Measurements from ENCODE around the gene DHDH. TPM values are rescaled to one million over a fixed set of nuclear protein-coding genes. Genes with fewer than 3 reads are reported as not detected.

Gene DHDH
- total and polyA plus RNA-seq, 2 donors, result 0.28 to 1.0 TPM

GRCh38 chr19:48953141-48953540 is 19.6 kb downstream of the DHDH start:
- Histone ChIP-seq H3K4me3 (ENCODE audit: low read length in 2 of 2) (no peak overlapping the region), H3K36me3 (ENCODE audit: control insufficient read depth in 2 of 2, insufficient read depth in 2 of 2, low read length in 1 of 2) (peaks cover 10 to 15% of the 10 kb centered on the region in 2 donors), H3K9me3 (ENCODE audit: control insufficient read depth in 2 of 2, insufficient read depth in 1 of 2, low read length in 1 of 2) (peaks cover 0 to 2% of the 10 kb centered on the region in 2 donors), H3K27ac (ENCODE audit: low read depth in 1 of 2, low read length in 1 of 2) (no peak overlapping the region), H3K27me3 (ENCODE audit: control insufficient read depth in 2 of 2, insufficient read depth in 1 of 2, low read length in 1 of 2) (no peaks in the 10 kb centered on the region), H3K4me1 (ENCODE audit: control insufficient read depth in 2 of 2, insufficient read depth in 2 of 2, low read length in 2 of 2) (peaks cover 17 to 20% of the 10 kb centered on the region in 2 donors)
- WGBS, result 90% methylated on average over 4 of the region's 4 CpGs
- no peak for DNase-seq (ENCODE audit: low read depth in 6 of 9, low spot score in 9 of 9)

DNA sequence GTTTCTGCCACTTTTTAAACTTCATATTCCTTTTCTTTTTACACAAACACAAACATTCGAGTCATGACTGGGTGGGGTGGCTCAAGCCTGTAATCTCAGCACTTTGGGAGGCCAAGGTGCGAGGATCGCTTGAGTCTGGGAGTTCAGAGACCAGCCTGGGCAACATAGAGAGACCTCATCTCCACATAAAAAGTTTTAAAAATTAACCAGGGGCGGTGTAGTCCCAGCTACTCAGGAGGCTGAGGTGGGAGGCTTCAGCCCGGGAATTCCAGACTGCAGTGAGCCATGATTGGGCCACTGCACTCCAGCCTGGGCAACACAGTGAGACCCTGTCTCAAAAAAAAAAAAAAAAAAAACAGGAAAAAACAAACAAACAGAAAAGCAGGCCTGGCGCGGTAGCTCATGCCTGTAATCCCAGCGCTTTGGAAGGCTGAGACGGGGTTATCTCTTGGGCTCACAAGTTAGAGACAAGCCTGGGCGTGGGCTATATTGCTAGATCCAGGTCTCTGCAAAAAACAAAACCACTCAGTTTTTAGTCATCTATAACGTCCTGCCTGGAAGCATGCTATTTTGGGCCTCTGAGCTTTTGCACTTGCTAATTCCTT is 20.6 kb downstream of the DHDH start:
- H3K4me3 ChIP-seq (ENCODE audit: low read length in 2 of 2), result peak overlapping the region; percentile 83 to 96
- no peak for DNase-seq (ENCODE audit: low read depth in 6 of 9, low spot score in 9 of 9)
- no peaks in the 10 kb centered on the region for H3K27me3 ChIP-seq (ENCODE audit: control insufficient read depth in 2 of 2, insufficient read depth in 1 of 2, low read length in 1 of 2)
- peaks cover 10 to 15% of the 10 kb centered on the region in 2 donors for H3K36me3 ChIP-seq (ENCODE audit: control insufficient read depth in 2 of 2, insufficient read depth in 2 of 2, low read length in 1 of 2)
- no peaks in the 10 kb centered on the region for H3K9me3 ChIP-seq (ENCODE audit: control insufficient read depth in 2 of 2, insufficient read depth in 1 of 2, low read length in 1 of 2)
- WGBS, result 79% methylated on average over 11 of the region's 11 CpGs
- H3K4me1 ChIP-seq (ENCODE audit: control insufficient read depth in 2 of 2, insufficient read depth in 2 of 2, low read length in 2 of 2), result peaks cover 17 to 20% of the 10 kb centered on the region in 2 donors
- peak overlapping the region; percentile 58 to 64 for H3K27ac ChIP-seq (ENCODE audit: low read depth in 1 of 2, low read length in 1 of 2)

- Histone ChIP-seq H3K27ac (ENCODE audit: low read depth in 1 of 2, low read length in 1 of 2) (peak within 1 kb of the TSS; percentile 64 to 86), H3K9me3 (ENCODE audit: control insufficient read depth in 2 of 2, insufficient read depth in 1 of 2, low read length in 1 of 2) (no peaks in the 10 kb centered on the region), H3K4me1 (ENCODE audit: control insufficient read depth in 2 of 2, insufficient read depth in 2 of 2, low read length in 2 of 2) (peaks cover 20 to 21% of the 10 kb centered on the region in 2 donors), H3K27me3 (ENCODE audit: control insufficient read depth in 2 of 2, insufficient read depth in 1 of 2, low read length in 1 of 2) (no peaks in the 10 kb centered on the region), H3K36me3 (ENCODE audit: control insufficient read depth in 2 of 2, insufficient read depth in 2 of 2, low read length in 1 of 2) (peaks cover 10 to 15% of the 10 kb centered on the region in 2 donors), H3K4me3 (ENCODE audit: low read length in 2 of 2) (peak within 1 kb of the TSS; percentile 83 to 96)
- WGBS, result under 1% methylated on average over 71 of the region's 71 CpGs
- DNase-seq (ENCODE audit: low read depth in 6 of 9, low spot score in 9 of 9), result peak; percentile 63 to 91 (median 82)
These were observed 21.3 kb downstream of the DHDH start, which contains the start of gene BAX for GRCh38 chr19:48954595-48955307. Gene BAX, plus strand, starts transcription at chr19:48954875. Its CDS starts 54 bp downstream, at chr19:48954929.

DNA sequence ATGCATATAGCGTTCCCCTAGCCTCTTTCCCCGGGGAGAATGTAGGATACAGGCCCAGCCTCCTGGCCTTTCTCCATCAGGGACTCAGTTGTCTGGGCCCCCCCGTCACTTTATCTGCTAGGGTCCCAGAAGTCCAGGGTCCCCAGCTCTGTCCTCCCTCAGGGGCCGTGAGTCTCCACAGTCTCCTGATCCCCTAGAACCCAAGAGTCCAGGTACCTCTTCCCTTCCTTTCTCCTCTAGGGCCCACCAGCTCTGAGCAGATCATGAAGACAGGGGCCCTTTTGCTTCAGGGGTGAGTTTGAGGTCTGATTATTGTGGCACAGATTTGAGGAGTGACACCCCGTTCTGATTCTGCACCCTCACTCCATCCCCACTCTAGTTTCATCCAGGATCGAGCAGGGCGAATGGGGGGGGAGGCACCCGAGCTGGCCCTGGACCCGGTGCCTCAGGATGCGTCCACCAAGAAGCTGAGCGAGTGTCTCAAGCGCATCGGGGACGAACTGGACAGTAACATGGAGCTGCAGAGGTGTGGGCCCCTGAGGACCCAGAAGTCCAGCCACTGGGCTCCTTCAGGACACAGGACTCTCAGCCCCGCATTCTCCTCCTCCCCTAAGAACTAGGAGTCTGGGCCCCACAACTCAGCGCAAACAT is 21.9 kb downstream of the DHDH start:
- peak overlapping the region; percentile 83 to 96 for H3K4me3 ChIP-seq (ENCODE audit: low read length in 2 of 2)

GRCh38 chr19:48958006-48958405 is 24.5 kb downstream of the DHDH start:
- Histone ChIP-seq H3K4me3 (ENCODE audit: low read length in 2 of 2) (no peak overlapping the region), H3K27me3 (ENCODE audit: control insufficient read depth in 2 of 2, insufficient read depth in 1 of 2, low read length in 1 of 2) (no peaks in the 10 kb centered on the region), H3K9me3 (ENCODE audit: control insufficient read depth in 2 of 2, insufficient read depth in 1 of 2, low read length in 1 of 2) (no peaks in the 10 kb centered on the region), H3K27ac (ENCODE audit: low read depth in 1 of 2, low read length in 1 of 2) (no peak overlapping the region), H3K36me3 (ENCODE audit: control insufficient read depth in 2 of 2, insufficient read depth in 2 of 2, low read length in 1 of 2) (peaks cover 13 to 21% of the 10 kb centered on the region in 2 donors), H3K4me1 (ENCODE audit: control insufficient read depth in 2 of 2, insufficient read depth in 2 of 2, low read length in 2 of 2) (peaks cover 27 to 39% of the 10 kb centered on the region in 2 donors)
- no peak for DNase-seq (ENCODE audit: low read depth in 6 of 9, low spot score in 9 of 9)
- WGBS, result 98% methylated on average over 8 of the region's 8 CpGs

More for the DNA sequence above, 21.9 kb downstream of the DHDH start:
- Histone ChIP-seq H3K27ac (ENCODE audit: low read depth in 1 of 2, low read length in 1 of 2) (peak overlapping the region in 1 of 2 donors; percentile 86), H3K9me3 (ENCODE audit: control insufficient read depth in 2 of 2, insufficient read depth in 1 of 2, low read length in 1 of 2) (no peaks in the 10 kb centered on the region), H3K36me3 (ENCODE audit: control insufficient read depth in 2 of 2, insufficient read depth in 2 of 2, low read length in 1 of 2) (peaks cover 10 to 15% of the 10 kb centered on the region in 2 donors), H3K27me3 (ENCODE audit: control insufficient read depth in 2 of 2, insufficient read depth in 1 of 2, low read length in 1 of 2) (no peaks in the 10 kb centered on the region), H3K4me1 (ENCODE audit: control insufficient read depth in 2 of 2, insufficient read depth in 2 of 2, low read length in 2 of 2) (peaks cover 22 to 25% of the 10 kb centered on the region in 2 donors)
- WGBS, result 69% methylated on average over 16 of the region's 16 CpGs
- DNase-seq (ENCODE audit: low read depth in 6 of 9, low spot score in 9 of 9), result no peak

DNA sequence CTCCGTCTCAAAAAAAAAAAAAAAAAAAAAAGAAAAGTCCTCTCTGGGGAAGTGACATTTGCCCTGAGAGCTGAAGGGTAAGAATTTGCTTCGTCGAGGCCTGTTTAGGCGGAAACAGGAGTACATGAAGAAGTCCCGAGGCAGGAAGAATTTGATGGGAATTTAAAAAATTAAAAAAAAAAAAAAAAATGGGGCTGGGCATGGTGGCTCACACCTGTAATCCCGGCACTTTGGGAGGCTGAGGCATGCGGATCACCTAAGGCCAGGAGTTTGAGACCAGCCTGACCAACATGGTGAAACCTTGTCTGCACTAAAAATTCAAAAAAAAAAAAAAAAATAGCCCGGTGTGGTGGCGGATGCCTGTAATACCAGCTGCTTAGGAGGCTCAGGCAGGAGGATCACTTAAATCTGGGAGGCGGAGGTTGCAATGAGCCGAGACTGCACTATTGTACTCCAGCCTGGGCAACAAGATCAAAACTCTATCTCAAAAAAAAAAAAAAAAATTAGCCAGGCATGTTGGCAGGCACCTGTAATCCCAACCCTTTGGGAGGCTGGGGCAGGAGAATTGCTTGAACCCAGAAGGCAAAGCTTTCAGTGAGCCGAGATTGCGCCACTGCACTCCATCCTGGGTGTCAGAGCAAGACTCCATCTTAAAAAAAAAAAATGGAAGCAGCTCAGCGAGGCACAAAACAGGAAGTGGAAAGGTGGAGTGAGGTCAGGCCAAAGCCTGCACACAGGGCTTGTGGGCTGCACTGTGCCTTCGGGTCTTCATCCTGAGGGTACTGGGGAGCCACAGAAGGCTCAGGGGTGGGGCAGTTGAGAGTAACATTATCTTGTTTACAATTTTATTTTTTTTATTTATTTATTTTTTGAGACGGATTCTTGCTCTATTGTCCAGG is 26.1 kb downstream of the DHDH start:
- WGBS, result 82% methylated on average over 16 of the region's 16 CpGs
- H3K27me3 ChIP-seq (ENCODE audit: control insufficient read depth in 2 of 2, insufficient read depth in 1 of 2, low read length in 1 of 2), result no peaks in the 10 kb centered on the region
- H3K27ac ChIP-seq (ENCODE audit: low read depth in 1 of 2, low read length in 1 of 2), result peak overlapping the region in 1 of 2 donors; percentile 46
- peak in 1 of 9 donors; percentile 31 for DNase-seq (ENCODE audit: low read depth in 6 of 9, low spot score in 9 of 9)
- no peaks in the 10 kb centered on the region for H3K9me3 ChIP-seq (ENCODE audit: control insufficient read depth in 2 of 2, insufficient read depth in 1 of 2, low read length in 1 of 2)
- H3K4me3 ChIP-seq (ENCODE audit: low read length in 2 of 2), result no peak overlapping the region
- peaks cover 36 to 47% of the 10 kb centered on the region in 2 donors for H3K4me1 ChIP-seq (ENCODE audit: control insufficient read depth in 2 of 2, insufficient read depth in 2 of 2, low read length in 2 of 2)
- peaks cover 13 to 21% of the 10 kb centered on the region in 2 donors for H3K36me3 ChIP-seq (ENCODE audit: control insufficient read depth in 2 of 2, insufficient read depth in 2 of 2, low read length in 1 of 2)

- peaks cover 32 to 44% of the 10 kb centered on the region in 2 donors for H3K4me1 ChIP-seq (ENCODE audit: control insufficient read depth in 2 of 2, insufficient read depth in 2 of 2, low read length in 2 of 2)
- DNase-seq (ENCODE audit: low read depth in 6 of 9, low spot score in 9 of 9), result no peak
- peaks cover 0 to 1% of the 10 kb centered on the region in 2 donors for H3K9me3 ChIP-seq (ENCODE audit: control insufficient read depth in 2 of 2, insufficient read depth in 1 of 2, low read length in 1 of 2)
- peak overlapping the region in 1 of 2 donors; percentile 15 for H3K27ac ChIP-seq (ENCODE audit: low read depth in 1 of 2, low read length in 1 of 2)
- WGBS, result 97% methylated on average over 19 of the region's 19 CpGs
- H3K4me3 ChIP-seq (ENCODE audit: low read length in 2 of 2), result no peak overlapping the region
- no peaks in the 10 kb centered on the region for H3K27me3 ChIP-seq (ENCODE audit: control insufficient read depth in 2 of 2, insufficient read depth in 1 of 2, low read length in 1 of 2)
- peaks cover 11 to 14% of the 10 kb centered on the region in 2 donors for H3K36me3 ChIP-seq (ENCODE audit: control insufficient read depth in 2 of 2, insufficient read depth in 2 of 2, low read length in 1 of 2)
These were observed 27.7 kb downstream of the DHDH start for GRCh38 chr19:48961051-48961649.

DNA sequence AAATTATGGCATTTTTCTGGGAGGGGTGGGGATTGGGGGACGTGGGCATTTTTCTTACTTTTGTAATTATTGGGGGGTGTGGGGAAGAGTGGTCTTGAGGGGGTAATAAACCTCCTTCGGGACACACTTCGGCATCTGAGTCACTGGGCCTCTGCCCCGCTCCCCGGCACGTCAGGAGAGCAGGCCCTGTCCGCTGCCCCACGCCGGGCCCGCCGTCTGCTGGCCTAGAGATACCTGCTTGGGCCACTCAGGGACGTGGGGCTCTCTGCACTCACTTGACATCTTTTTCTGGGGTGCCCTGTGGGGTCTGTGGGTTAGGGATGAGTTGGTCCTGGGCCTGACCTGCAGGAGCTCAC is 28.2 kb downstream of the DHDH start:
- Histone ChIP-seq H3K4me3 (ENCODE audit: low read length in 2 of 2) (no peak overlapping the region), H3K9me3 (ENCODE audit: control insufficient read depth in 2 of 2, insufficient read depth in 1 of 2, low read length in 1 of 2) (peaks cover 0 to 6% of the 10 kb centered on the region in 2 donors), H3K36me3 (ENCODE audit: control insufficient read depth in 2 of 2, insufficient read depth in 2 of 2, low read length in 1 of 2) (peaks cover 12 to 13% of the 10 kb centered on the region in 2 donors), H3K27me3 (ENCODE audit: control insufficient read depth in 2 of 2, insufficient read depth in 1 of 2, low read length in 1 of 2) (no peaks in the 10 kb centered on the region), H3K4me1 (ENCODE audit: control insufficient read depth in 2 of 2, insufficient read depth in 2 of 2, low read length in 2 of 2) (peaks cover 34 to 47% of the 10 kb centered on the region in 2 donors), H3K27ac (ENCODE audit: low read depth in 1 of 2, low read length in 1 of 2) (peak overlapping the region; percentile 73 to 95)
- WGBS, result 89% methylated on average over 12 of the region's 12 CpGs
- no peak for DNase-seq (ENCODE audit: low read depth in 6 of 9, low spot score in 9 of 9)
